ENCODE data around the gene CCDC116. TPM values are rescaled to one million over a fixed set of nuclear protein-coding genes. Genes with fewer than 3 reads are reported as not detected.
"Not testable (repeated sequence)": the region's sequence is repeated elsewhere in the genome, so short reads cannot be mapped to it uniquely, and the experiment has no call there.

CCDC116 gene
- total RNA-seq, 2 donors from 2014 or later = 0.46 to 0.84 TPM

- H3K36me3 Mint-ChIP-seq (ENCODE audit: low read depth) = peaks cover 65% of the 10 kb centered on the region
Observed at GRCh38 chr22:21677606-21678443, 45.3 kb downstream of the CCDC116 start.

DNA sequence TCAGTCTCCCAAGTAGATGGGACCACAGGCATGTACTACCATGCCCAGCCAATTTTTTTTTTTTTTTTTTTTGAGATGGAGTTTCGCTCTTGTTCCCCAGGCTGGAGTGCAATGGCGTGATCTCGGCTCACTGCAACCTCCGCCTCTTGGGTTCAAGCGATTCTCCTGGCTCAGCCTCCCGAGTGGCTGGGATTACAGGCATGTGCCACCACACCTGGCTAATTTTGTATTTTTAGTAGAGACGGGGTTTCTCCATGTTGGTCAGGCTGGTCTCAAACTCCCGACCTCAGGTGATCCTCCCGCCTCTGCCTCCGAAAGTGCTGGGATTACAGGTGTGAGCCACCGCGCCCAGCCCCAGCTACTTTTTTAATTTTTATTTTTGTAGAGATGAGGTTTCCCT, 46.3 kb downstream of the CCDC116 start:
- Mint-ChIP-seq H3K9me3 (peaks cover 26% of the 10 kb centered on the region), H3K36me3 (ENCODE audit: low read depth) (peaks cover 61% of the 10 kb centered on the region)
- H3K27me3 ChIP-seq (ENCODE audit: control insufficient read depth, insufficient read depth, low read length, poor library complexity, severe bottlenecking); H3K9me3 ChIP-seq (ENCODE audit: control insufficient read depth, low read length); H3K9ac ChIP-seq (ENCODE audit: extremely low read depth, low read length, poor library complexity, severe bottlenecking); DNase-seq; H3K27me3 Mint-ChIP-seq (ENCODE audit: insufficient read depth); H3K27ac Mint-ChIP-seq; H3K4me1 Mint-ChIP-seq; H3K27ac ChIP-seq (ENCODE audit: low read depth, low read length); H3K4me3 ChIP-seq (ENCODE audit: low read length); H3K4me1 ChIP-seq (ENCODE audit: control insufficient read depth, insufficient read depth, low read length); H3K4me3 Mint-ChIP-seq: not testable (repeated sequence)
- WGBS, 2 experiments (ENCODE audit: insufficient coverage in 1 of 2, insufficient read length in 1 of 2) = 96% methylated on average over 11 of the region's 12 CpGs; no CpG with 5 or more reads in 1 of the 2 experiments
- H3K36me3 ChIP-seq (ENCODE audit: control insufficient read depth, insufficient read depth, low read length) = peaks cover 29% of the 10 kb centered on the region

More at GRCh38 chr22:21677606-21678443, 45.3 kb downstream of the CCDC116 start:
- Mint-ChIP-seq H3K27me3 (ENCODE audit: insufficient read depth) (no peaks in the 10 kb centered on the region), H3K4me1 (no peaks in the 10 kb centered on the region), H3K9me3 (peaks cover 26% of the 10 kb centered on the region), H3K4me3 (no peak overlapping the region), H3K27ac (no peak overlapping the region)
- DNase-seq = no peak
- no peaks in the 10 kb centered on the region for H3K27me3 ChIP-seq (ENCODE audit: control insufficient read depth, insufficient read depth, low read length, poor library complexity, severe bottlenecking)
- no peak overlapping the region for H3K9ac ChIP-seq (ENCODE audit: extremely low read depth, low read length, poor library complexity, severe bottlenecking)
- TF ChIP-seq CTCF (conservative IDR thresholded peaks at IDR 0.05) = no peak
- no peaks in the 10 kb centered on the region for H3K9me3 ChIP-seq (ENCODE audit: control insufficient read depth, low read length)
- H3K27ac ChIP-seq (ENCODE audit: low read depth, low read length) = no peak overlapping the region
- 91 to 96% methylated on average over 8 to 15 of the region's 15 CpGs for WGBS, 2 experiments (ENCODE audit: insufficient coverage in 1 of 2, insufficient read length in 1 of 2)
- H3K36me3 ChIP-seq (ENCODE audit: control insufficient read depth, insufficient read depth, low read length) = peaks cover 37% of the 10 kb centered on the region
- H3K4me3 ChIP-seq (ENCODE audit: low read length) = no peak overlapping the region
- H3K4me1 ChIP-seq (ENCODE audit: control insufficient read depth, insufficient read depth, low read length) = no peaks in the 10 kb centered on the region

DNA sequence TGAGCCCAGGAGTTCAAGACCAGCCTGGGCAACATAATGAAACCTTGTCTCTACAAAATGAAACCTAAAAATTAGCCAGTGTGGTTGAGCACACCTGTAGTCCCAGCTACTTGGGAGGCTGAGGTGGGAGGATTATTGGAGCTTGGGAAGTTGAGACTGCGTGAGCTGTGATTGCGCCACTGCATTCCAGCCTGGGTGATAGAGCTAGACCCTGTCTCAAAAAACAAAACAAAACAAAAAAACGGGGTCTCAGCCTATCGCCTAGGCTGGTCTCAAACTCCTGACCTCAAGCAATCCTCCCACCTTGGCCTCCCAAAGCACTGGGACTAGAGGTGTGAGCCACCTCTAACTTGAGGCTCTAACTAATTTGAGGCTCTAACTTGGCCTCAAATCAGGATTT, 46.8 kb downstream of the CCDC116 start:
- H3K27me3 ChIP-seq (ENCODE audit: control insufficient read depth, insufficient read depth, low read length, poor library complexity, severe bottlenecking) = no peaks in the 10 kb centered on the region
- Mint-ChIP-seq H3K9me3 (peaks cover 26% of the 10 kb centered on the region), H3K27ac (no peak overlapping the region), H3K36me3 (ENCODE audit: low read depth) (peaks cover 57% of the 10 kb centered on the region), H3K4me1 (no peaks in the 10 kb centered on the region), H3K4me3 (no peak overlapping the region), H3K27me3 (ENCODE audit: insufficient read depth) (no peaks in the 10 kb centered on the region)
- peaks cover 25% of the 10 kb centered on the region for H3K36me3 ChIP-seq (ENCODE audit: control insufficient read depth, insufficient read depth, low read length)
- no peak for TF ChIP-seq CTCF (conservative IDR thresholded peaks at IDR 0.05)
- no peak overlapping the region for H3K27ac ChIP-seq (ENCODE audit: low read depth, low read length)
- H3K9me3 ChIP-seq (ENCODE audit: control insufficient read depth, low read length) = no peaks in the 10 kb centered on the region
- H3K4me3 ChIP-seq (ENCODE audit: low read length) = no peak overlapping the region
- no peak overlapping the region for H3K9ac ChIP-seq (ENCODE audit: extremely low read depth, low read length, poor library complexity, severe bottlenecking)
- no peak for DNase-seq
- no peaks in the 10 kb centered on the region for H3K4me1 ChIP-seq (ENCODE audit: control insufficient read depth, insufficient read depth, low read length)
- 91 to 100% methylated on average over 3 to 4 of the region's 4 CpGs for WGBS, 2 experiments (ENCODE audit: insufficient coverage in 1 of 2, insufficient read length in 1 of 2)
